IPS-11a (cell line): Measurements from ENCODE around the gene CCDC34.

Experiments
- H3K4me3 ChIP-seq: one replicate; pipeline ENCODE4 v1.5.1; 2013; ENCODE audit warnings: low read depth, low read length, control low read depth

CCDC34 gene, protein sequence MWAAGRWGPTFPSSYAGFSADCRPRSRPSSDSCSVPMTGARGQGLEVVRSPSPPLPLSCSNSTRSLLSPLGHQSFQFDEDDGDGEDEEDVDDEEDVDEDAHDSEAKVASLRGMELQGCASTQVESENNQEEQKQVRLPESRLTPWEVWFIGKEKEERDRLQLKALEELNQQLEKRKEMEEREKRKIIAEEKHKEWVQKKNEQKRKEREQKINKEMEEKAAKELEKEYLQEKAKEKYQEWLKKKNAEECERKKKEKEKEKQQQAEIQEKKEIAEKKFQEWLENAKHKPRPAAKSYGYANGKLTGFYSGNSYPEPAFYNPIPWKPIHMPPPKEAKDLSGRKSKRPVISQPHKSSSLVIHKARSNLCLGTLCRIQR

GRCh38 chr11:27362749-27363575 lies at the start of gene CCDC34:
CCDC34 (minus strand) TSS chr11:27363215; CDS start chr11:27363194, 21 bp downstream.
- peak within 1 kb of the TSS; percentile 92 for H3K4me3 ChIP-seq

- H3K4me3 ChIP-seq = no peak overlapping the region
These were observed 49.2 kb upstream of the CCDC34 start for GRCh38 chr11:27412192-27412691.

- H3K4me3 ChIP-seq = no peak overlapping the region
These were observed 48.3 kb upstream of the CCDC34 start for GRCh38 chr11:27411328-27411727.

- H3K4me3 ChIP-seq = no peak overlapping the region
These were observed 47.3 kb upstream of the CCDC34 start for GRCh38 chr11:27410272-27410671.

DNA sequence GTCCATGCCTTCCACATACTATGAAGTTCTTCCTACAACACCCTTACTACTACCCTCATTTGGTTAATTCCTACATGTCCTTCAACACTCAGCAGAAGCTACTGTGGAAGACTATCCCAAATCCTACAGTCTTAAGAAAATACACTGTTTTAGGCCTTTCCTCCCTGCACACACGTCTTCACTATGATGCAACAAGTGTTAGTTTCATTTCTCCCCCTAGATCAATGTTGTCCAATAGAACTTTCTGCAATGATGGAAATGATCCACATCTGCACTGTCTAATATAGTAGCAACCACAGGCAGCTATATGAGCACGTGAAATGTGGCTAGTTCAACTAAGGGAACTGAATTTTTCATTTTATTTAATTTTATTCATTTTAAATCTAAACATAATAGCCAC lies 46.7 kb upstream of the CCDC34 start:
- no peak overlapping the region for H3K4me3 ChIP-seq

DNA sequence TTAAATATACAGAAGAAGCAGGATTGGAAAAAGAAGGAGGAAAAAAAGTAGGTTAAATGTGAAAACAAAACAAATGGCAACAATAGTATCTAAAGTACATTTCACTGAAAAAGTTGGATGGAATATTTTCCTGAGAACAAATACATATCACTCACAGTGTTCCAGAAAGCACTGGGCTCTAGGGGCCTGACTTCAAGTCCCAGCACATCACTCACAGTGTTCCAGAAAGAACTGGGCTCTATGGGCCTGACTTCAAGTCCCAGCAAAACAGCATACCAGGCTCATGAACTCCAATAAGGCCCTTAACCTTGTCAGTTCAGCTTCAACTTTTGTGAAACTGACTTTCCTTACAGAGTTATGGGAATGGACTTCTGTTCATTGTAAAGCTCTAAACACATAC lies 46.0 kb upstream of the CCDC34 start:
- H3K4me3 ChIP-seq = no peak overlapping the region

DNA sequence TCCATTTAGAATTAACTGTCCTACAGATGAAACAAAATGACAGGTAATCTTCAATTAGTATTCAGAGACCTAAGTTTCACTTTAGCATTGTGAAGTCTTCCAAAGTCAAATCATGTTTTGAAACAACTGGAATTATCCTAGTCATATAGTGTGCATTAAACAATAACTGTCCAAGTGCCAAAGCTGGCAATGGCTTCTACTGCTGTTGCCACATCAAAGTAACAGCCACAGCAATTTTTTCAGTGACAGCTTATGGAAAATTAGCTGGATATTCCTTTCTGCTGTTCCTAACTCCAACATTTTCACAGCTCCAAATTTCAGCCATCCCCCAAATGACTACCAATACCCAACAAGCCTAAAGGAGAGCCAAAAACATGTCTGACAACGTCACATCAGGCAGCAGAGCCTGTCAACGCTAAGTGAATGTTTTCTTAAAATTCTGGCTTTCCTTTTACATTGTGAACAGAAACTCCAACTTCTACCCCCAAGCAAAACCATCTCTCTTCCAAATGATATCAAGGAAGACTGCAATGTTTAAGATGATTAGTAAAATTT lies 45.3 kb upstream of the CCDC34 start:
- H3K4me3 ChIP-seq = no peak overlapping the region

DNA sequence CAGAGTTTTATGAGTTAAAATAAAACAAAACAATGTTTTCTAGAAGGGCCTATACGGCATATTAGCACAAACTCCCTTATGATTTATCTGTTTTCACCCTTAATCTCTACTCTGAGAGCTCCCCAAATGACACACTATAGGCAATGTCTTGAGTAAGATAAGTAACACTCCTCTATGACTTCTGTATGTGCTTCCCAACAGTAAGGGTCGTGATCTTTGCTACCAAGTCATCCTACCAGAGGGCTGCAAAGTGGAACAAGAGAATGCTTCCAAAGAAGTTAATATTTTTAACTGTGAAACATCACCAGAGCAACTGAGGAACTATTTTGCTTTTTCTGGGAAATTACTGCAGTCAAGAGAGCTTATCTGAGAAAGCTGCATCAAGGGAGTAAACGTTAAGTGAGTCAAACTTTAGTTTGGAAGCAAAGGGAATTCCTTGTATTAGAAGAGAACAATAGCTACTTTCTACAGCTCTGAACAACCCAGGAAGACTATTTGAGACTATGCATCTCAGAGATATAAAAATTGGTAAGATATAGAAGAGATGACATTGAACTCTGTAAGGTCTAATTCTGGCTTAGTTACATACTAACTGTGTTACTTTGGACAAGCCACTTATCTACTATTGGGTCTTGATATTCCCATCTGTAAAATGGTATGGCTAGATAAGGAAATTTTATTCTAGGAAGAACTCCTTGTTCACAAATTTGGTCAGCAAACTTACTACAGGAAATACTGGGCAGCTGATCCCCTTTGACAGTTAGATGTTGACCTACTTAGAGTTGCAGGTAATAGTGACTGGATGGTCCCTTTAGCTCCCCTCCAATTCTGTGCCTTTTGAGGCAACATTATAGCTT lies 43.7 kb upstream of the CCDC34 start:
- no peak overlapping the region for H3K4me3 ChIP-seq

DNA sequence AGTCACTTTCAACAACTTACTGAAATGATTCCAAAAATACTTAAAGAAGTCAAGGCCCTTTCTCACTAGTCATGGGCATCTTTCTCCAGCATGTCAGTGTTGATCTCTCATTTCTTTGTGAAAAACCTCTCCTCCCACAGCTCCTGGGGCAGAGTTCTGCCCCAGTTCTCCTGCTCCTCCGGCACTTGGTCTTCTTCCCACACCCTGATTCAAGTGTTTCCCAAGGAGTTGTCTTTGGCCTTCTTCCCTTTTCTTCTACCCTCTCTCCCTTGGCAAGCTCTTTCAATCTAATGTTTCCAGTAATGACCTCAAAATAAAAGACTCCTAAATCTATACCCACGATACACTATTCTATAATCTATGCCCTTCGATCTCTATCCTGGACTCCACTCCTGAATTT lies 42.1 kb upstream of the CCDC34 start:
- H3K4me3 ChIP-seq = no peak overlapping the region

- no peak overlapping the region for H3K4me3 ChIP-seq
These were observed 41.4 kb upstream of the CCDC34 start for GRCh38 chr11:27404427-27404826.

DNA sequence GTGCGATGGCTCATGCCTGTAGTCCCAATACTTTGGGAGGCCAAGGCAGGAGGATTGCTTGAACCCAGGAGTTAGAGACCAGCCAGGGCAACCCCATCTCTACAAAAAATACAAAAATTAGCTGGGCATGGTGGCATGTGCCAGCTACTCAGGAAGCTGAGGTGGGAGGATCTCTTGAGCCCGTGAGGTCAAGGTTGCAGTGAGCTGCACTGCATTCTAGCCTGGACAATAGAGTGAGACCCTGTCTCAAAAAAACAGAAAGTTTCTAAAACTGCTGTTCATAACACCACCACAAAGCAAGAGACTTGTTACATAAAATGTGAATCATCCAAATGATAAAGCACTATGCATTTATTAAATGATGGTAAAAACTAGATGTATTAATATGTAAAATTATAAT lies 40.2 kb upstream of the CCDC34 start:
- H3K4me3 ChIP-seq = no peak overlapping the region

GRCh38 chr11:27402450-27402849 lies 39.4 kb upstream of the CCDC34 start:
- no peak overlapping the region for H3K4me3 ChIP-seq

DNA sequence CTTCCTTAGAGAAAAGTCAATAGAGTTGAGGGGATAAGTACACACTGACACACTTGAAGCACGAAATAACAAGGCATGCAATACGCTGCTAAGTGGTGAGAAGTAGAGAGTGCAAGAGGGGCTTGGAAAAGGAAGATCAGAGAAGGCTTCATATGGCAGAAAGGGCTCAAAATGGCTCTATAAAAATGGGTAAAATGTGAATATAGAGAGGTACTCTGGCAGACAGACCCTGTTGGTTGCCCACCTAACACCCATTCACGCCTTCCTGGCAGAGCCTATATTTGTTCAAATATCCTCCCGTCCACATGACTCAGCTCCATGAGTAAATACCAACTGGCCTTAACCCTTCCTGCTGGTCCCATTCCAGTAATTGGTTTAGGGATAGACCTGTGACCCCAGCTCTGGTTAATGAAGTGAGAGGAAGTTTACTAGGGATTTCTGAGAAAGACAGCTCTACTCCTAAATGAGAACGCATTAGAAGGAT lies 38.9 kb upstream of the CCDC34 start:
- H3K4me3 ChIP-seq = no peak overlapping the region

DNA sequence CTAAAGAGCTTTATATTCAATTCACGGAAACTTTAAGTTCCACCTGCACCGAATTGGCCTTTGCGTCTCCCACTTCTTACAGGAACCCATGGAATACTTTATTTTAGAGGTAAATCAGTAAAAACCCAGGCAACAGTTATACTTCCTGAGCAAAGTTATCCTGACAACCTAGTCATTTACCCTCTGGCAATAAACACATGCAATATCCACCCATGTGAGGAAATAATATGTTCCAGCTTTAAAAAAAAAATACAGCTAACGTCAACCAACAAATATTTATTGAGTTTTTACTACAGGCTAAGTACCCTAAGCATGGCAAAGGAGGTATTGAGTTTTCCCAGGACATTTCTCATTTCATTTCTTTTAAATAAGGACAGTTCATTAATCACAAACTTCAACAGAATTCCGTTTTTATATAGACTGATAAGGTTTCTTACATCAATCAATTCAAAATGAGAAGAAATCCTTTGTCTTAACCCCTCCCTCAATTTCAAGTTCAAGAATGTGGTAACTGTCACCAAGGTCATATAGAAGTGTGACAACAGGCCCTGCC lies 38.3 kb upstream of the CCDC34 start:
- H3K4me3 ChIP-seq = no peak overlapping the region

GRCh38 chr11:27398400-27398770 lies 35.4 kb upstream of the CCDC34 start:
- H3K4me3 ChIP-seq = no peak overlapping the region

- H3K4me3 ChIP-seq = no peak overlapping the region
These were observed 34.8 kb upstream of the CCDC34 start for GRCh38 chr11:27397624-27398399.

GRCh38 chr11:27396259-27396839 lies 33.3 kb upstream of the CCDC34 start:
- H3K4me3 ChIP-seq = no peak overlapping the region

DNA sequence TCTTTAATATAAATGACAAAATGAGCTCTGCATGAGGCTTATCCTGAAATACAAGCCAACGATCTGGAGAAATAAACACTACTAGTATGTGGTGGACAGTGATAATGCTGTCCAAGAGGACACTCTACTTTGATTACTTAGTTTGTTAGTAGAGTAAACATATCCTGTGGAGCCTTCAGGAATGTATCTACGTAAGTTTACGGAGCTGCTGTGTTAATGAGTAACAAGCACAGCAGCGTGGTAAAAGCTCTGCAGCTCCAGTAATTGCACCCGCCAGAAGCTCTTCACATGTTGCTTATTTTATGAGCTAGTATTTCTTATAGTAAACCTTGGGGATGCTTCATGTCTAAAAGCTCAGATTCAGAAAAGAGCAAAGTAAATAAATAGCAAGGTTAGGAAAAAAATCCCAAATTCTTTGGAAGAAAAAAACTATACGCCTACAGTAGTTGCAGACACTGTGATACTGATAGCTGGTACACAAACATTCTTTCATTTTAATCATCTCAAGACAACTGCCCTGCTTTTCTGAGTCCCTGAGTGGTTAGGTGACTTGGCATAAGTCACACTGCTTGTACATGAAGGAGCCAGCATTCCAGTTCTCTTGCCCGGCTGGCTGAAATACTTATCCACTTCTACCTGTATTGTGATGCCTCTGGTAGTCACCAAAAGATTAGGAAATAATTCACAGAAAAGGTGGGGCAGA lies 32.7 kb upstream of the CCDC34 start:
- H3K4me3 ChIP-seq = no peak overlapping the region

DNA sequence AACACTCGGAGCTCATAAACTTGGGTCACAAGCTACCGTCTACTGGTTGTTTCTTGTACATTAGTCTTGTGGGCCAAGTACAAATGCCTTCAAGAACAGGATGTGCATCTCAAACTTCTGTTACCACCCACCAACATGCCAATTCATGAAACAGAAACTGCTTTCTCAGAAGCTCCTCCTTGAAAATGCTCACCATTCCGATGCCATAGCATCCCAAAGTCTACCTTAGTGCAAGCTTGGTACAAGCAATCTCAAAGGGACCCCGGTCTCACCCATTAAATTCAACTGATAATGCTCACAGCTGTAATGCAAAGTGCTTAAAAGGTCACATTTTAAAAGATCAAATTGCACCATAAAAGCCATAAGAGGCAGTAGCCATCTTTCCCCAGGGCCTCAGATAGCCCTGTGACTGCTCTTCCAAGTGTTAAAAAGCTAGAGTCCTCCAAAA lies 31.8 kb upstream of the CCDC34 start:
- H3K4me3 ChIP-seq = no peak overlapping the region
